HG03196 (cell line): ENCODE data around the gene FN1.

ENCODE experiments used
- ATAC-seq: cut with Tn5 transposase; IDR thresholded peaks from one replicate; pipeline ENCODE4 v1.9.1; 2021; ENCODE audit not compliant: unreplicated experiment

Gene FN1

GRCh38 chr2:215442401-215442787, 6.5 kb upstream of the FN1 start:
- no peak for ATAC-seq

GRCh38 chr2:215441560-215442400, 5.9 kb upstream of the FN1 start:
- ATAC-seq, result no peak

GRCh38 chr2:215439980-215440512, 4.2 kb upstream of the FN1 start:
- no peak for ATAC-seq

GRCh38 chr2:215439404-215439803, 3.5 kb upstream of the FN1 start:
- no peak for ATAC-seq

GRCh38 chr2:215437614-215438013, 1.7 kb upstream of the FN1 start:
- no peak for ATAC-seq

GRCh38 chr2:215436705-215437565, 1.1 kb upstream of the FN1 start:
- ATAC-seq, result no peak

GRCh38 chr2:215435280-215435869, 493 bp downstream of the FN1 start:
- peak; percentile 34 for ATAC-seq

- no peak for ATAC-seq
Measured at GRCh38 chr2:215434447-215435279, 1.2 kb downstream of the FN1 start.

GRCh38 chr2:215432759-215433594, 2.9 kb downstream of the FN1 start:
- no peak for ATAC-seq

- ATAC-seq, result no peak
Measured at GRCh38 chr2:215431778-215432758, 3.8 kb downstream of the FN1 start.

- no peak for ATAC-seq
Measured at GRCh38 chr2:215431290-215431689, 4.6 kb downstream of the FN1 start.

- no peak for ATAC-seq
Measured at GRCh38 chr2:215430528-215431187, 5.2 kb downstream of the FN1 start.

- ATAC-seq, result no peak
Measured at GRCh38 chr2:215429424-215429823, 6.4 kb downstream of the FN1 start.

GRCh38 chr2:215428060-215428910, 7.6 kb downstream of the FN1 start:
- no peak for ATAC-seq

- ATAC-seq, result no peak
Measured at GRCh38 chr2:215427585-215427984, 8.3 kb downstream of the FN1 start.

GRCh38 chr2:215425021-215425782, 10.7 kb downstream of the FN1 start:
- no peak for ATAC-seq
